ENCODE data around the gene TRMT61A.
"Not testable (repeated sequence)": the region's sequence is repeated elsewhere in the genome, so short reads cannot be mapped to it uniquely, and the experiment has no call there.

The TRMT61A gene

GRCh38 chr14:103521438-103521950, 7.5 kb upstream of the TRMT61A start:
- ChIA-PET POLR2A (interaction anchor here (0.7 kb wide), 1 partner anchor 18 kb away, joined by 3 read pairs; no protein-coding TSS in a partner anchor), CTCF (interaction anchor here (0.6 to 9.5 kb wide), 12 partner anchors 8 to 389 kb away, joined by 3 to 214 read pairs (median 4); no protein-coding TSS in a partner anchor)
- TF ChIP-seq CTCF (IDR thresholded peaks at IDR 0.05; ENCODE audit: control extremely low read depth, extremely low read depth, low read depth, missing control alignments): no peak
- DNase-seq (ENCODE audit: extremely low spot score): no peak

GRCh38 chr14:103521951-103522563, 6.9 kb upstream of the TRMT61A start:
- ChIA-PET POLR2A (interaction anchor here (0.7 kb wide), 1 partner anchor 18 kb away, joined by 3 read pairs; no protein-coding TSS in a partner anchor), CTCF (interaction anchor here (1.1 to 9.5 kb wide), 6 partner anchors 15 to 388 kb away, joined by 3 to 214 read pairs (median 5); no protein-coding TSS in a partner anchor)
- TF ChIP-seq CTCF (IDR thresholded peaks at IDR 0.05; ENCODE audit: control extremely low read depth, extremely low read depth, low read depth, missing control alignments): no peak
- DNase-seq (ENCODE audit: extremely low spot score): no peak

- DNase-seq (ENCODE audit: extremely low spot score): peak; percentile 66
- CTCF ChIA-PET: interaction anchor here (1.3 to 9.5 kb wide), 2 partner anchors 25 to 35 kb away, joined by 3 to 214 read pairs; no protein-coding TSS in a partner anchor
- no peak for TF ChIP-seq CTCF (IDR thresholded peaks at IDR 0.05; ENCODE audit: control extremely low read depth, extremely low read depth, low read depth, missing control alignments)
- POLR2A ChIA-PET: no interaction called here
Observed at GRCh38 chr14:103522649-103523574, 6.1 kb upstream of the TRMT61A start, which contains the start of gene CKB. CKB (minus strand) TSS chr14:103522830; CDS start chr14:103522493, 337 bp downstream.

- no peak for TF ChIP-seq CTCF (IDR thresholded peaks at IDR 0.05; ENCODE audit: control extremely low read depth, extremely low read depth, low read depth, missing control alignments)
- CTCF ChIA-PET: interaction anchor here (1.1 to 9.5 kb wide), 2 partner anchors 24 kb away, joined by 3 to 214 read pairs; no protein-coding TSS in a partner anchor
- POLR2A ChIA-PET: no interaction called here
- no peak for DNase-seq (ENCODE audit: extremely low spot score)
Observed at GRCh38 chr14:103523575-103523954, 5.4 kb upstream of the TRMT61A start.

GRCh38 chr14:103524002-103524935, 4.7 kb upstream of the TRMT61A start:
- POLR2A ChIA-PET: no interaction called here
- TF ChIP-seq CTCF (IDR thresholded peaks at IDR 0.05; ENCODE audit: control extremely low read depth, extremely low read depth, low read depth, missing control alignments): no peak
- DNase-seq (ENCODE audit: extremely low spot score): no peak
- CTCF ChIA-PET: interaction anchor here (1.1 kb wide), 1 partner anchor 23 kb away, joined by 3 read pairs; no protein-coding TSS in a partner anchor

GRCh38 chr14:103525430-103526246, 3.4 kb upstream of the TRMT61A start:
- POLR2A ChIA-PET; CTCF ChIA-PET; DNase-seq (ENCODE audit: extremely low spot score): not testable (repeated sequence)
